Heart right ventricle (tissue), 16 donors: Measurements from ENCODE around the gene HAUS3. TPM values are rescaled to one million over a fixed set of nuclear protein-coding genes. Genes with fewer than 3 reads are reported as not detected.

Source experiments
- ATAC-seq, 8 donors: fragments of 200-7000 bp; cut with Tn5 transposase; one replicate each; pipeline ENCODE4 v1.9.1; 2020; ENCODE audit warnings: mild to moderate bottlenecking in 8 of 8, moderate library complexity in 8 of 8, moderate number of reproducible peaks in 1 of 8
- DNase-seq, 2 donors: peaks; one replicate each; pipeline ENCODE4 v3.0.0-alpha.2; 2020
- H3K27ac ChIP-seq, 10 donors: fragments of 200-600 bp; sonication (generic) in 2 of 10; one replicate each; pipeline versions ENCODE4 v1.5.0 to v1.8.0; 2020 to 2022; ENCODE audit warnings: mild to moderate bottlenecking in 3 of 10
- H3K27me3 ChIP-seq, 7 donors: fragments of 200-600 bp; one replicate each; pipeline ENCODE4 v1.8.0; 2021 to 2022; ENCODE audit warnings: mild to moderate bottlenecking in 2 of 7
- H3K36me3 ChIP-seq, 9 donors: fragments of 200-600 bp; sonication (generic) in 1 of 9; one replicate each; pipeline versions ENCODE4 v1.5.0 to v1.8.0; 2020 to 2022; ENCODE audit warnings: mild to moderate bottlenecking in 2 of 9
- H3K4me1 ChIP-seq, 9 donors: fragments of 200-600 bp; sonication (generic) in 1 of 9; one replicate each; pipeline versions ENCODE4 v1.5.0 to v1.8.0; 2020 to 2022; ENCODE audit warnings: mild to moderate bottlenecking in 4 of 9
- H3K4me3 ChIP-seq, 10 donors: fragments of 200-600 bp; sonication (generic) in 2 of 10; one replicate each; pipeline versions ENCODE4 v1.5.0 to v1.8.0; 2020 to 2022; ENCODE audit warnings: mild to moderate bottlenecking in 7 of 10, moderate library complexity in 2 of 10
- H3K9me3 ChIP-seq, 11 donors: fragments of 200-600 bp in 10 of 11; sonication (generic) in 2 of 11; one replicate each; pipeline versions ENCODE4 v1.5.0 to v1.8.0; 2013 to 2022; ENCODE audit warnings: mild to moderate bottlenecking in 2 of 11, control low read depth in 1 of 11, moderate library complexity in 1 of 11
- CTCF ChIP-seq, 9 donors: fragments of 200-600 bp; sonication (generic) in 2 of 9; IDR thresholded peaks; one replicate each; pipeline versions ENCODE4 v1.5.0 to v1.8.0; 2021 to 2022; ENCODE audit warnings: antibody characterized with exemption in 9 of 9, mild to moderate bottlenecking in 5 of 9, moderate library complexity in 1 of 9
- WGBS, 2 donors: extraction: QIAGEN DNeasy Blood & Tissue Kit; methylation state at CpG; one replicate each; pipeline ENCODE4 v1.1.7; 2013; ENCODE audit warnings: inconsistent platforms in 1 of 2; 5-methylcytosine and 5-hydroxymethylcytosine counted together
- intact Hi-C, 10 donors: fragments of 100-400 bp; cut with DNase I; formaldehyde crosslinking; loops; one replicate each; pipeline versions ENCODE4 v1.11.1 to v1.14.2; 2022
- polyA plus RNA-seq, 2 donors: library from polyadenylated mRNA; stranded (reverse); fragments of 200-250 nt; gene quantifications; one replicate each; pipeline ENCODE4 v1.2.3, GENCODE V29; 2013
- total RNA-seq, 10 donors: library from RNA; stranded (reverse); fragmentation: NEBNext Ultra II Directional in 3 of 10; extraction: Animal tissue kit (Norgen Biotek cat#: 25700) in 3 of 10; gene quantifications; one replicate each; pipeline versions ENCODE4 v1.2.1 to v1.2.4, GENCODE V29; 2021 to 2023
- donor health status: Arrhythmogenic right ventricular cardiomyopathy.
- donor health status: ischemic (EF 13 %, LVEDD 7.1; RV severe dilation, severe dysfunction).
- donor health status: healthy with polysubstance abuse.
- donor health status: DM: no; HTN: yes; CAD: no.
- donor health status: DM: no; HTN: no; CAD: no.
- donor health status: ischemic (EF 25% LVEDD 6.9; RV normal size, moderate dysfunction).
- donor health status: ischemic (EF 25% LVEDD 5.7; RV mildly dilated, moderate dysfunction).
- donor health status: healthy.
- donor health status: DM: yes; HTN: yes; CAD: no.
- donor health status: Ischemic cardiomyopathy.
- donor health status: ischemic (EF 35%, LVEDD 5.7; RV mildly dilated, moderate dysfunction).
- donor health status: nonischemic (EF 11% LVEDD 7.7; RV severe dilation, severe dysfunction).
- donor health status: DM: yes; HTN: yes; CAD: no.
- donor health status: PGD.
- donor health status: ischemic (EF 29% LVEDD 5.4; RV normal size, mild dysfunction).
- donor health status: nonischemic (EF 23%, LVEDD 6.1; RV moderate dilation, normal function).

The HAUS3 gene
- total and polyA plus RNA-seq, 12 donors = 3.5 to 10.5 (median 6.5) TPM

- DNase-seq = peak in 1 of 2 donors; percentile 9
- intact Hi-C loops = loop anchor here in 1 of 10 donors (10.0 kb wide), 1 partner anchor 133 kb away; no protein-coding TSS in a partner anchor
- H3K27me3 ChIP-seq = no peaks in the 10 kb centered on the region
- no peaks in the 10 kb centered on the region for H3K9me3 ChIP-seq
- no peak for TF ChIP-seq CTCF (IDR thresholded peaks at IDR 0.05)
- no peak overlapping the region for H3K4me3 ChIP-seq
- WGBS, 2 donors = 84 to 88% methylated on average over 27 of the region's 27 CpGs
- no peak for ATAC-seq
- peaks cover 0 to 25% (median 5%) of the 10 kb centered on the region in 9 donors for H3K4me1 ChIP-seq
- H3K36me3 ChIP-seq = no peaks in the 10 kb centered on the region
- no peak overlapping the region for H3K27ac ChIP-seq
Measured at GRCh38 chr4:2271279-2272025, 29.5 kb upstream of the HAUS3 start.

GRCh38 chr4:2270341-2271165, 28.6 kb upstream of the HAUS3 start:
- intact Hi-C loops = loop anchor here in 1 of 10 donors (10.0 kb wide), 1 partner anchor 134 kb away; no protein-coding TSS in a partner anchor
- 89 to 93% methylated on average over 34 of the region's 34 CpGs for WGBS, 2 donors

GRCh38 chr4:2269618-2270163, 27.8 kb upstream of the HAUS3 start:
- TF ChIP-seq CTCF (IDR thresholded peaks at IDR 0.05) = no peak
- Histone ChIP-seq H3K4me1 (peaks cover 4 to 42% (median 22%) of the 10 kb centered on the region in 9 donors), H3K9me3 (no peaks in the 10 kb centered on the region), H3K27me3 (no peaks in the 10 kb centered on the region), H3K27ac (no peak overlapping the region), H3K36me3 (no peaks in the 10 kb centered on the region), H3K4me3 (no peak overlapping the region)
- peak in 2 of 8 donors; percentile 2 to 24 for ATAC-seq
- DNase-seq = peak in 1 of 2 donors; percentile 10
- intact Hi-C loops = loop anchor here in 5 of 10 donors (10.0 kb wide), 2 partner anchors 135 to 145 kb away; partner anchors contain the start of genes CFAP99 (in 4 of the 5) and ZFYVE28 (in 4 of the 5)
- 75 to 77% methylated on average over 12 of the region's 12 CpGs for WGBS, 2 donors

More at GRCh38 chr4:2270341-2271165, 28.6 kb upstream of the HAUS3 start:
- no peak overlapping the region for H3K4me3 ChIP-seq
- ATAC-seq = no peak
- H3K27ac ChIP-seq = no peak overlapping the region
- H3K9me3 ChIP-seq = no peaks in the 10 kb centered on the region
- no peaks in the 10 kb centered on the region for H3K27me3 ChIP-seq
- no peaks in the 10 kb centered on the region for H3K36me3 ChIP-seq
- no peak for TF ChIP-seq CTCF (IDR thresholded peaks at IDR 0.05)
- peak in 1 of 2 donors; percentile 10 for DNase-seq
- peaks cover 4 to 34% (median 14%) of the 10 kb centered on the region in 9 donors for H3K4me1 ChIP-seq

GRCh38 chr4:2269206-2269531, 27.2 kb upstream of the HAUS3 start:
- H3K36me3 ChIP-seq = no peaks in the 10 kb centered on the region
- WGBS, 2 donors = 69 to 77% methylated on average over 6 of the region's 6 CpGs
- no peaks in the 10 kb centered on the region for H3K9me3 ChIP-seq
- TF ChIP-seq CTCF (IDR thresholded peaks at IDR 0.05) = no peak
- DNase-seq (peak in 1 of 2 donors; percentile 16), ATAC-seq (no peak)
- H3K27me3 ChIP-seq = no peaks in the 10 kb centered on the region
- H3K27ac ChIP-seq = no peak overlapping the region
- H3K4me1 ChIP-seq = peaks cover 4 to 45% (median 22%) of the 10 kb centered on the region in 9 donors
- intact Hi-C loops = loop anchor here in 4 of 10 donors (10.0 kb wide), 1 partner anchor 146 kb away; the partner anchor contains the start of genes CFAP99 (in 4 of the 4) and ZFYVE28 (in 4 of the 4)
- no peak overlapping the region for H3K4me3 ChIP-seq
